PC-3 (cell line): ENCODE results near the gene ATIC. TPM values are rescaled to one million over a fixed set of nuclear protein-coding genes. Genes with fewer than 3 reads are reported as not detected.

ENCODE experiments used
- ATAC-seq: fragments of 200-7000 bp; cut with Tn5 transposase; 2 replicates; pipeline ENCODE4 v1.9.1; 2020; ENCODE audit warnings: mild to moderate bottlenecking, moderate library complexity
- BruUV-seq: library from RNA; stranded (reverse); fragments of 400-500 nt; replicated peaks from 2 replicates; lab custom pipeline; 2021; lab: Mats Ljungman, UMichigan
- CTCF ChIA-PET: fragments of 300-600 bp; sonication (Branson Sonifier 250); formaldehyde crosslinking; loops from one replicate; lab custom pipeline; 2022; ENCODE audit warnings: antibody characterized with exemption; lab: Charles Lee
- POLR2A ChIA-PET: fragments of 300-600 bp; sonication (Branson Sonifier 250); formaldehyde crosslinking; loops from one replicate; lab custom pipeline; 2022; ENCODE audit warnings: antibody characterized with exemption; ENCODE audit not compliant: unreplicated experiment; lab: Charles Lee
- DNase-seq: peaks from one replicate; pipeline ENCODE4 v3.0.0-alpha.2; 2015
- H2AFZ ChIP-seq: fragments of 300-600 bp; sonication (generic); 2 replicates; pipeline ENCODE4 v1.6.0; 2016; ENCODE audit warnings: antibody characterized with exemption, low read length
- H3F3A ChIP-seq: fragments of 300-600 bp; sonication (generic); one replicate; pipeline ENCODE4 v1.6.0; 2017; ENCODE audit warnings: antibody characterized with exemption, low read length, control low read depth, mild to moderate bottlenecking; ENCODE audit not compliant: unreplicated experiment
- H3K27ac ChIP-seq: fragments of 300-600 bp; sonication (generic); 2 replicates; pipeline ENCODE4 v1.5.1; 2016; ENCODE audit warnings: mild to moderate bottlenecking, low read length
- H3K27me3 ChIP-seq: fragments of 300-600 bp; sonication (generic); 2 replicates; pipeline ENCODE4 v1.6.1; 2016; ENCODE audit warnings: low read length, mixed read lengths
- H3K36me3 ChIP-seq: fragments of 300-600 bp; sonication (generic); 2 replicates; pipeline ENCODE4 v1.6.1; 2016; ENCODE audit warnings: low read depth, mixed run types, low read length, mixed read lengths
- H3K4me1 ChIP-seq: fragments of 300-600 bp; sonication (generic); 2 replicates; pipeline ENCODE4 v1.5.1; 2016; ENCODE audit warnings: low read length; ENCODE audit not compliant: insufficient read depth
- H3K4me2 ChIP-seq: fragments of 300-600 bp; sonication (generic); 2 replicates; pipeline ENCODE4 v1.6.0; 2016; ENCODE audit warnings: low read length
- H3K4me3 ChIP-seq: fragments of 300-600 bp; sonication (generic); 2 replicates; pipeline ENCODE4 v1.5.1; 2016; ENCODE audit warnings: mild to moderate bottlenecking, low read length, mixed read lengths
- H3K79me2 ChIP-seq: fragments of 300-600 bp; sonication (generic); 2 replicates; pipeline ENCODE4 v1.6.1; 2017; ENCODE audit warnings: low read length, mixed read lengths
- H3K9ac ChIP-seq: fragments of 300-600 bp; sonication (generic); 2 replicates; pipeline ENCODE4 v1.6.0; 2016; ENCODE audit warnings: mild to moderate bottlenecking, low read length
- H3K9me2 ChIP-seq: fragments of 300-600 bp; sonication (generic); replicated peaks from 2 replicates; pipeline ENCODE4 v1.6.1; 2016; ENCODE audit warnings: mixed run types, low read length, mixed read lengths
- H3K9me3 ChIP-seq: fragments of 300-600 bp; sonication (generic); 2 replicates; pipeline ENCODE4 v1.6.1; 2016; ENCODE audit warnings: low read length, mixed read lengths
- H4K20me1 ChIP-seq: fragments of 300-600 bp; sonication (generic); 2 replicates; pipeline ENCODE4 v1.6.1; 2016; ENCODE audit warnings: low read length, mixed read lengths
- EZH2 ChIP-seq: fragments of 300-600 bp; sonication (generic); IDR thresholded peaks from one replicate; pipeline ENCODE4 v1.6.1; 2017; ENCODE audit warnings: antibody characterized with exemption, mild to moderate bottlenecking, low read length; ENCODE audit not compliant: unreplicated experiment
- EZH2phosphoT487 ChIP-seq: fragments of 300-600 bp; sonication (generic); IDR thresholded peaks from 2 replicates; pipeline ENCODE4 v1.6.1; 2018; ENCODE audit warnings: mild to moderate bottlenecking, antibody characterized with exemption, low read length, borderline replicate concordance
- intact Hi-C: fragments of 100-400 bp; cut with micrococcal nuclease; formaldehyde crosslinking; loops from 2 replicates; pipeline ENCODE4 v1.9.0; 2023
- total RNA-seq: library from RNA; depleted of rRNA; stranded (reverse); fragments of >200 nt; gene quantifications from 2 replicates; pipeline ENCODE4 v1.2.3, GENCODE V29; 2014; rRNA removed
- TF ChIP-seq, protein P1 (sequence below): fragments of 300-600 bp; sonication (generic); conservative IDR thresholded peaks from 2 replicates; pipeline ENCODE4 v1.5.1; 2017; ENCODE audit warnings: antibody characterized with exemption, low read depth, mild to moderate bottlenecking, low read length

Gene ATIC
- total RNA-seq, 1 experiment from 2014 or later = 41.7 TPM

- no peaks in the 10 kb centered on the region for H3K9me2 ChIP-seq
- H3K9me3 ChIP-seq = no peaks in the 10 kb centered on the region
- H3K79me2 ChIP-seq = no peaks in the 10 kb centered on the region
- H3K27ac ChIP-seq = no peak overlapping the region
- no peaks in the 10 kb centered on the region for H3F3A ChIP-seq
- H3K4me2 ChIP-seq = no peak overlapping the region
- TF ChIP-seq EZH2 (no peak), EZH2phosphoT487 (no peak)
- TF ChIP-seq, protein P1, sequence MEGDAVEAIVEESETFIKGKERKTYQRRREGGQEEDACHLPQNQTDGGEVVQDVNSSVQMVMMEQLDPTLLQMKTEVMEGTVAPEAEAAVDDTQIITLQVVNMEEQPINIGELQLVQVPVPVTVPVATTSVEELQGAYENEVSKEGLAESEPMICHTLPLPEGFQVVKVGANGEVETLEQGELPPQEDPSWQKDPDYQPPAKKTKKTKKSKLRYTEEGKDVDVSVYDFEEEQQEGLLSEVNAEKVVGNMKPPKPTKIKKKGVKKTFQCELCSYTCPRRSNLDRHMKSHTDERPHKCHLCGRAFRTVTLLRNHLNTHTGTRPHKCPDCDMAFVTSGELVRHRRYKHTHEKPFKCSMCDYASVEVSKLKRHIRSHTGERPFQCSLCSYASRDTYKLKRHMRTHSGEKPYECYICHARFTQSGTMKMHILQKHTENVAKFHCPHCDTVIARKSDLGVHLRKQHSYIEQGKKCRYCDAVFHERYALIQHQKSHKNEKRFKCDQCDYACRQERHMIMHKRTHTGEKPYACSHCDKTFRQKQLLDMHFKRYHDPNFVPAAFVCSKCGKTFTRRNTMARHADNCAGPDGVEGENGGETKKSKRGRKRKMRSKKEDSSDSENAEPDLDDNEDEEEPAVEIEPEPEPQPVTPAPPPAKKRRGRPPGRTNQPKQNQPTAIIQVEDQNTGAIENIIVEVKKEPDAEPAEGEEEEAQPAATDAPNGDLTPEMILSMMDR = no peak
- CTCF ChIA-PET = no interaction called here
- intact Hi-C loops = no loop called here
- H4K20me1 ChIP-seq = no peaks in the 10 kb centered on the region
- DNase-seq = no peak
- no peaks in the 10 kb centered on the region for H3K27me3 ChIP-seq
- peak; percentile 38; the same call in 1 of the 2 replicates for ATAC-seq
- H3K9ac ChIP-seq = no peak overlapping the region
- H3K4me3 ChIP-seq = no peak overlapping the region
- BruUV-seq = no TSS peak
- no peak overlapping the region for H2AFZ ChIP-seq
- H3K4me1 ChIP-seq = peaks cover 12% of the 10 kb centered on the region
- POLR2A ChIA-PET = no interaction called here
- H3K36me3 ChIP-seq = peaks cover 47% of the 10 kb centered on the region; the same call in 1 of the 2 replicates
Measured at GRCh38 chr2:215397632-215398341, 85.9 kb downstream of the ATIC start.

GRCh38 chr2:215399067-215399716 lies 87.3 kb downstream of the ATIC start:
- no peaks in the 10 kb centered on the region for H3K79me2 ChIP-seq
- ChIA-PET POLR2A (no interaction called here), CTCF (no interaction called here)
- H3K4me2 ChIP-seq = no peak overlapping the region
- H3F3A ChIP-seq = no peaks in the 10 kb centered on the region
- H3K9ac ChIP-seq = no peak overlapping the region
- H3K36me3 ChIP-seq = peaks cover 43% of the 10 kb centered on the region; the same call in 1 of the 2 replicates
- no TSS peak for BruUV-seq
- no peak for TF ChIP-seq EZH2phosphoT487
- TF ChIP-seq, protein P1 = no peak
- TF ChIP-seq EZH2 = no peak
- DNase-seq (no peak), ATAC-seq (no peak)
- intact Hi-C loops = no loop called here
- H3K27ac ChIP-seq = no peak overlapping the region
- peaks cover 12% of the 10 kb centered on the region for H3K4me1 ChIP-seq
- H3K9me2 ChIP-seq = no peaks in the 10 kb centered on the region
- no peaks in the 10 kb centered on the region for H4K20me1 ChIP-seq
- no peaks in the 10 kb centered on the region for H3K9me3 ChIP-seq
- no peak overlapping the region for H3K4me3 ChIP-seq
- no peaks in the 10 kb centered on the region for H3K27me3 ChIP-seq
- H2AFZ ChIP-seq = no peak overlapping the region

Other genes starting within 250 kb of the ATIC start
- gene ABCA12, start 173.4 kb upstream of the ATIC start, total RNA-seq = not detected in 2 replicates
- 220 and 248 TPM in 2 replicates for gene FN1, start 124.0 kb downstream of the ATIC start, total RNA-seq